Stimulated activated CD4-positive, alpha-beta T cell treated with anti-CD3 and anti-CD28 coated beads, Interleukin-1b, Interleukin-23, amount 100 ng/mL, for 24 hours (primary cell): ENCODE results near the gene EIF1.
"Not testable (repeated sequence)": the region's sequence is repeated elsewhere in the genome, so short reads cannot be mapped to it uniquely, and the experiment has no call there.

Experiments
- DNase-seq, 4 experiments: peaks; one replicate each; pipeline ENCODE4 v3.0.0-alpha.2; 2020; ENCODE audit warnings: low read depth in 4 of 4, low spot score in 1 of 4

The EIF1 gene

DNA sequence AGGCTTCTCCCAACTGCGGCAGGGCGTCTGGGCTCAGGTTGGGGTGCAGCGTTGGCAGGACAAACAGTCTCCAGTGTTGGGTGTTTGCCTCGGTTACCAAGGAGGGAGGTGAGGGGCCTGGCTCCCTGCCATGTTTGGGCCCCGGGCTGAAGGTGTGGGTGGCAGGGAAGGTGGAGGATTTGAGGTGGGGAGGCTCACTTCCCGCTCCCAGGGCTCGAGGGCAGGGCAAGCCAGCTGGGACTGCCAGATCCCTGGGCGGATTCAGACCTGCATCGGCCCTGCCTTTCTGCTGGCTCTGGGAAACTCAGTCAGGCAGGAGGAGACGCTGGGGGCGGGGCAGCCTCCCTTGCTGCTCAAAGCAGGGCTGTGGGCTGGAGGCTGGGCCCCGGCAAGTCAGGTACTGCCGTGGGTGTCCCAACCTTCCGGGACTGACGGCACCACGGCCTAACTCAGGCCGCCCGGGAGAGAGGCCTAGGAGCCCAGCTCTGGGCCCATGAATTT lies 33.0 kb upstream of the EIF1 start:
- DNase-seq: no peak

DNA sequence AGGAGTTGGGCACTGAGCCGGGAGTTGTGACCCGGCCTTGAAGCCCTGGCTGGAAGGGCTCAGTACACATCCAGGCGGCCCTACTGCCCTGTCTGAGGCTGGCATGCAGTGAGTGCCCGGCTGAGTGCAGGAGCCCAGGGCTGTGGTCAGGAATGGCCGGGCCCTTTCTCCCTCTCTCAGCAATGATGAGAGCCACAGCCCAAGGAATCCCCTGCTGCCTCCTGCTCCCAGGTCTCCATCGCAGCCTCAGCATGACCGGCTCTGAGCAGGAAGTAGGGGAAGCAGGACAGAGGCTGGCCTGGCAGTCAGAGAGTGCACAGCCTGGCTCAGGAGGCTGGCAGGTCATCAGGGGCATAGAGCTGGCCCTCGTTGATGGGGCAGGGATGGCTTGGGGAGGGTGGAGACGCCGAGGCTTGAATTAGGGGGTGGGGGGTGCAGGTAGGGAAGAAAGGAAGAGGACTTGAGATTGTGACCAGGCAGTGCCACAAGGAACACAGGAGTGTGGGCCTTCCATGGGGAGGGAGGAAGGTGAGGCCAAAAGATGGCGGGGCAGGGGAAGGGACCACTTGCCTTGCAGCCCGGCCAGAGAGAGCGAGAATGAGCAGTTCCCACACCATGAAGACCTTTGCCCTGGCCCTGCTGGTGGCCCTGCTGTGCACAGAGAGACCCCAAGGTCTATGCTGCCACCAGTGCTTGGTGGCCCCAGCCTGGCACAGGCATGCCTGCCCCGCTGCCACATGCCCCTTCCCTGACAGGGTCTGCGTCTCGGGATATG lies 32.2 kb upstream of the EIF1 start:
- no peak for DNase-seq

DNA sequence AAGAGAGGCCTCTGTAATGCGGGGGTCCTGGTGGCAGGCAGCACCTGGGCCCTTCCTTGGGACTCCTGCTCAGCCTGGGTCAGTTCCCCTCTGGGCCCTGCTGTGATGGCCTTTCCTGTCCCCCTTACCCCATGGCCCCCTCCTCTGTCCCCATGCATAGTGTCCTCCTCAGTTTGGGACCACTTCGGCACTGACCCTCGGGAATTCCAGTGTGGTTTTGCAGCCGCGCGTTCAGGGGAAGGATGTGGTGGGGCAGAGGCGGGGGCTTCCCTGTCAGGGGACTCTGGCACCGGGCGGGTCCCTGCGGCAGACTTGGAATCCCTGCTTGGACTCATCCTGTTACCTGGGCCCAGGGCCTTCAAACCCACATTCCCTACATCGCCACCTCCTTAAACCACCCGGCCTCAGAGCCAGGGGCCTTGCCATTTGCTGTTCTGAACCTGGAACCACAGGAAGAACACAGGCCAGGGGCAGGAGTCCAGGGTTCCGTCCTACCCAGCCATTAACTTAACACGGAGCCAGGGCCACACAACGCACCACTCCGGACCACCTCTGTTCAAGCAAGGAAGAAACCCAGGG lies 31.4 kb upstream of the EIF1 start:
- no peak for DNase-seq

DNA sequence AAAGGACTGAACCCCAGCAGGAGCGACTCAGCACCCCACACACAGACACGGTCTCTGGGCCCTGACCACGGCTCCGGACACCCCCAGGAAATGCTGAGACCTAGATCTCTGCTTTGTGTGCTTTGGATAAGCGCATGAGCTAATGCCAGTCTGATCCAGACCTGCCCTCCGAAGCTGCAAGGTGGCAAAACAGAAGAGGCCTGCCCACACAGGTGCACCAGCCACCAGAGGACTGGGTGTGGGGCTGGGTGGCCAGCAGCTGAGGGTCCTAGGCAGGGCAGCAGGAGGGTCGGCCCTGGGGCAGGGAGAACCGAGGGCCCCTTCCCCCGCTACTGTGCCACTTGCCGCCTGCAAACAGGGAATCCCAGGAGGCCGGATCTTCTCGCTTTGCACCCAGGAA lies 30.7 kb upstream of the EIF1 start:
- no peak for DNase-seq

DNA sequence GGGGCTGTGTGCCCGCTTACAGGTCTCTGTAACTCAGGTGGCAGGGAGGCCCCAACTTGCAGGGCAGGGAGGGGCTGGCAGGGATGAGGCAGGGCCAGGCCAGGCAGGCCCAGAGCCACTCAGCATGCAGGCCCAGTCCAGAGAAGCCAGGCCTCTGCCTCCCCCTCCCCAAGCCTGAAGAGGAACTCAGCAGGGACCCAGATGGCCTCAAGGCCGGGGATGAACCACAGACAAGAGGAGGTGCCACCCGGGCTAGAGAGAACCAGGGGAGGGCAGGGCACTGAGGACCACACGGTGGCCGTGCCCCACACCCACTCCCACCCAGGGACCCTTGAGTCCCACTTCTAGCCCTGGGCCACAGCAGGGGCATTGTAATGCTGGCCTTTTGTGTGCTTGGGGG lies 29.8 kb upstream of the EIF1 start:
- DNase-seq: no peak

DNA sequence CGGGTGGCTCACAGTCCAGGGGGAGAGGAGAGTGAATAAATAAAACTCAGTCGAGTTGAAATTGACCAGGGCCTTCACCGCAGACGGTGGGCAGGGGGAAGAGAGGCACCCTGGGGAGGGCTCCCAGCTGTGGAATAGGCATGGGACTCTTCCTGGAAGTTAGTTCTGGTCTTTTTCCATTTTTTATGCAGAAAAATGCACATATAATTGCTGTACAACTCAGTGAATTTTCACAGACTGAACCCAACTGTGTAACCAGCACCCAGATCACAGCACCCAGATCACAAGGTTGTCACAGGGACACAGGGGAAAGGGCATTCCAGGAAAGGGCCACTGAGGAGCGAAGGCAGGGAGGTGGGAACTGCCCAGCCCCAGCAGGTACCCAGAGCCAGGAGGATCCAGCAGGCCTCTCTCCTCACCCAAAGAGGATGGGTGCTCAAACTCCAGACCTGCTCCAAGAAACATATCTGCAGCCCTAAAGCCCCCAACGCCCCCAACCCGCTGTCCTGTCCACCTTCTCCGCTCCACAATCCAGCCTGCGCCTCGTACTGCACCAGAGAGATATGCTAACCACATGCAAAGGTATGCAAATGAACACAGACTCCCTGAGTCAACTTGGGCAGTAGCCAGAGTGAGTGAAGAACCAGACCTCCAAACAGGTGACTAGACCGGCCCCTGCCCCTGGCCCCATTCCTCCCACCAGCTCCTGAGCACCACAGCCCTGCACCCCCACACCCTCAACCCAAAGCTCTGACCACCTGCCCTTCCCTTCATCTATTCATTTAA lies 29.1 kb upstream of the EIF1 start:
- no peak for DNase-seq

DNA sequence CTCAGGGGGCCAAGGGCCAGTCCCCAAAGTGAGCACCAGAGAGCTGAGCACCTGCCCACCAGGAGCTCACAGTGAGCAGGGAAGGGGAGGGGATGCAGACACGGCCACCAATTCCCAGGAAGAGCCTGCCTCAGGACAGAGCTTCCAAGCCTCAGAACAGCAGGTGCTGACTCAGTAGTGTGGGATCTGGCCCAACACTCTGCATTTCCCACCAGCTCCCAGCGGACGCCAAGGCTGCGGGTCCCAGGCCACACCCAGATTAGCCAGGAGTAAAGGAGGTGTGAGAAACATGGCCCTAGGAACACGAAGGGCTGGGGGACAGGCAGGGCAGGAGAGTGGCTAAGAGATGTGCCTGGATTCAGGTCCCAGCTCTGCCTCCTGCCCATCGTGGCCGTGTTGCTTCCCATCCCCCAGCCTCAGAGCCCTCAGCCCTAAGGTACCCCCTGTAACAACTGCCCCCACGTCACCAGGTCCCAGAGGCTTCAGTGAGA lies 28.4 kb upstream of the EIF1 start:
- no peak for DNase-seq

DNA sequence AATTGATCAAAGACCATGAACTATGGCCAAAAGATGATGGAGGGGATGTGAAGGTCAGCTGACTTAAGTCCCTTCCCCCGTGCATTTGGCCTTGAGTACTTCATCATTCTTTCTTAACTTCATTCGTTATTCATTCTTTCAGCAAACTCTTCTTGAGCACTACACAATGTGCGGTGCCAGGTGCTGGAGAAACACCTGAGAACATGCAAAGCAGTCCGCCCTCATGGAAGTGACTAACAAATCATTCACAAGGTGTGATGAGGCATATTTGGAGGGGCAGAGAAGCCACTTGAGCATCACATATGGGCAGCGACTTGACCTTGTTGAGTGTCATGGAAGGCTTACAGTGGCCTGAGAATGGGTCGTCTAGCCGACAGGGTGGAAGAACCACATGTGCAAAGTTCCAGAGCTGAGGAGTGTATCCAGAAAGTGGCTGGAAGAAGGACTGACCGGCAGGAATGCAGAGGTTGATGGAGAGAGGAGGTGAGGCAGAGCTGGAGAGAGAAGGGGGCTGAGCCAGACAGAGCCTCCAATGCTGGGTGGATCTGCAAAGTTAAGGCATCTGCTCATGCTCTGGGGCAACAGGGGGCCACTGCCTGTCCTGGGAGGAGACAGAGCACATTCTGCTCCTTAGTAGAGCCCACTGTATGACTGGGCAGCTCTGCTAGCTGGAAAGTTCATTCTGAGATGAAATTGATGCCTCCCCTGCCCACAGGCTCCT lies 25.1 kb upstream of the EIF1 start:
- no peak for DNase-seq

DNA sequence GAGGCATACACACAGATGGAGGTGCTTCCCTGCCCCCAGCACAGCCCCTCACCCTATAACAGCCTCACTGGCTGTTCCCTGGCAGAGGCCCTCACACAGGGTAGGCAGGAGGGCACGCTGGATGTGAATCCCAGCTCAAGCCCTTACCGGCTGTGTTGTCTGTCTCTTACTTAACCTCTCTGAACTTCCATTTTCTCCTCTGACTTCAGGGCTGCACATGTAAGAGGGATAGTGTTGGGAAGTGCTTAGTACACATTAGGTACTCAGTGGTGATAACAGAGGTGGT lies 24.6 kb upstream of the EIF1 start:
- DNase-seq: no peak

DNA sequence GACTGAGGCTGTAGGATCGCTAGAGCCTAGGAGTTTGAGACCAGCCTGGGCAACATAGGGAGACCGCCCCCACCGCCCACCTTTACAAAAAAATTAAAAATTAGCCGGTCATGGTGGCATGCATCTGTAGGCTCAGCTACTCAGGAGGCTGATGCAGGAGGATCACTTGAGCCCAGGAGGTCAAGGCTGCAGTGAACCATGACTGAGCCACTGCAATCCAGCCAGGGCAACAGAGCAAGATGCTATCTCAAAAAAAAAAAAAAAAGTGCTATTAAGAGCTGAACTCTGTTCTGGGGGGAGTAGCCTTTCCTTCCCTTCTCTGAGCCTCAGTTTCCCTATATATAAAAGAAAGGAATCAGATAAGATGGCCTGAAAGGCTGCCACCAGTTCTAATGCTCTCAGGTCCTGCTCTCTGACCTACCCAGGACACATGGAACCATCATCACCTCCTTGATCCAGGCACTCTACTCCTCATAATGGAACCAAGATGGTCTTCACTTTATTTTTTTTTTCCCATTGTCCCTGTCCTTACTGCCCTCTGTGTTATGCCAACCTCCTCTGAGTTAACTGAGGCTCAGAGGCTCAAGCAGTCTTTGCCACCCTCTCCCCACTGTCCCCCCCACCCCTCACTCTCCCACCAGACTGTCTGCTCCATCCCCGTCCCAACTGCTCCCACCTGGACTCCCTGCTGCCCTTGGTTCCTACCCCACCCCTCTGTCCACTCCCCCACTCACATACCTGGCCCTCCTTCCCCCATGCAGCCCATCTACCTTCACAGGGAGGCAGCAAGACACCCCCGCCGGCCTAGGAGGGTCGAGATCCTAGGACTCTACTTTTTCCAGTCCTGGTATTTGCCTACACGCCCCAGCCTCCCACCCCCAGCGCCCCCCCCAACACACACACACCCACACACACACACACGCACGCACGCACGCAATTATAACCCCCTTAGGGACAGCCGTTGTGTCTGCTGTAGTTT lies 23.8 kb upstream of the EIF1 start:
- no peak for DNase-seq

DNA sequence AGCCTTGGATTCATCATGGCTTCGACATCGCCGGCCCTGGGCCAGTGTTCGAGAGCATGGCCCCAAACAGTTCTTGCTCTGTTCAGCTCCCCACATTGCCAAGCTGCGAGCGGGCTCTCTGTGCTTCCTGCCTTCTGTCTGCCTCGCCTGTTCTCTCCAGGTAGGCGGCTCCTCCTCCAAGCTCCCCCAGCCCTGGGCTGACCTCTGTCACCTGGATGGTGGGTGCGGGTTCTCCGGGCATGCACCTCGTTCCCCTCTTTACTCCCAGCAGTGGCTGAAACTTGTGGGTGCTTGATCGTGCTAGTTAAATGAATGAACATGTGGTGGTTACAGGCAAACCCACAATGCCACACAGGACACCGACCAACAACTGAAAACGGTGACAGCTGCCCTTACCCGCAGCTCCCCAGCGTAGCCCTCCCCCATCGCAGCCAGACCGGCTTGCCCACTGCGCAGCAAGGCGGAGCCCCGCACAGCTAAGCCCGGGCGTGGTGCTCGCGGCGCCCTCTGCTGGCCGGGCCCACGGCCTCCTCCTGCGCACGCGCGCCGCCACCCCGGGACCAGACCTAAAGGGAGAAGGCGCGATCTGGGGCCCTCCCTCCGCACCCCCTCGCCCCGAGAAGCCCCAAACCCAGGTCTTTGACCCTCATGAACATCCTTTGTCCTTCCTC lies 23.0 kb upstream of the EIF1 start:
- peak; percentile 79 to 90 (median 85) for DNase-seq

DNA sequence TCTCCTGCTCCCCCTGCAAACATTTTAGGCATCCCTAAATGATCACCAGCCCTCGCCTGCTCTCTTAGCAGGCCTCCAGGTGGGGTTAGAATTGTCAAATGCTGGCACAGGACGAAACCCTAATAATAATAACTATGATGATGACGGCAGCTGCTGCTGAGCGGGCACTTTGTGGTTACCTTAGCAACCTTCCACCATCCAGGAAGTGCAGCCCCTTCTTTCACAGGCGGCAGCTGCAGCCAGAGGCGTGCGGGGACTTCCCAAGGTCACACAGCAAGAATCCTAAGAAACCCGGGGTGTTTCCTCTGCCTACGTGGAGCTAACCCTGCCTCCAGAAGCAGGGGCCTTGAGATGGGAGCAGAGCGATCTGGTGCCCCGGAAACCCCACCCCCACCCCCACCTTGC lies 22.4 kb upstream of the EIF1 start:
- DNase-seq: peak in 2 of 4 experiments; percentile 53 to 62

DNA sequence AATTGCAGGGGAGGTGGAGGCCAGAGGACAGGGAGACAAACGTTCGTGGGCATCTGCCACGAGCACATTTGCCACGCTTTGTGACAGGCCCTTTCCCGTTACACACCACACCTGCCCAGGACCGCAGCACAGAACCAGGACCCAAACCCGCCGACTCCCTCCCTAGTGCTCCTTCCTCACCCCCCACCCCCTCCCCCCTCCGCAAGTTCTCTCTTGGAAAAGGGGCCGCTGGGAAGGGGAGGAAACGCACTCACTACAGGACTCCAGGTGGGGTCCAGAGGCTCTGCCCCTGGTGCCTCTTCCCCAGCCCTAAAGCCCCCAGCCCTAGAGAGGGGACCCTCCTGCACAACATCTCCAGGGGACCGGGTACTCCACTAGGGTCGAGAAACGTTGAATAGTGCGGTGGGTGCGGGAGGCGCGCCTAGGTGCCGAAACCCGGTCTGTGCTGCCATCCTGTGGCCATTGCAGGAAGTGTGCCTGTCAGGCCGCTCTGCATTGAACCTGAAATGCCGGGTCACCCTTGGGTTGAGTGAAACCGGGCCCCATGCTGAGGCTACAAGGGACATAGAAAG lies 21.9 kb upstream of the EIF1 start:
- DNase-seq: peak; percentile 73 to 86 (median 84)

DNA sequence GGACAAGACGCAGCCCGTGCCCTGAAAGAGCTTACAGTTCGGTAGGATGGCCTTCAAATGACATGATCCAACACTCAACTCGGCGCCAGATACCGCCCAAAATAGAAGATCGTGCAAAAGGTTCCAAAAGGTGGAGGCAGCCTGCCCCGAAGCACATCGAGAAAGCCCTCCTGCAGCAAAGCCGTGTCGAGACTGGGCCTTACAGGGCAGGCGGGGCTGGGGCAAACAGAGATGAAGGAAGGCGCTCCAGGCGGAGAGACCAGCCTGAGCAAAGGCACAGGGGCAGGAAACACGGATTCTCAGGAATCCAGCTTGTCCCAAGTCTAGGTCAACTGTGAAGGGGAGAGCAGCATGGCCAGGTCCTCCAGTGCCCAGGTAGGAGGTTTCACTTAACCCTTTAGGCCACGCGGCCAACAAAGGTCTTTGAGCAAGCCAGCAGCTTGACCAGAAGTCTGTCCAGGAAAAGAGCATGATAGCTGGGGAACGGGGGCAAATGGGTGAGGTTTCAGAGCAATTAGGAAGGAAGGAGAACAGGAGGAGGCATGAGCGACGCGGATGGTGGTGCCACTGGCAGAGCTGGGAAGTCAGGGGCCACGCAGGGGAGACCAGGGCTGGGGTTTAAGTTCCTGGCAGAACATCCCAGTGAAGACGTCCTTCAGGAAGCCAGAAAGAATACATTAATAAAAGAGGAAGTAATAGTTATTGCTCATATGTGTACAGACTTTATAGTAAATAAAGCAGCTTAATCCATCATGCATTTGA lies 21.2 kb upstream of the EIF1 start:
- no peak for DNase-seq

DNA sequence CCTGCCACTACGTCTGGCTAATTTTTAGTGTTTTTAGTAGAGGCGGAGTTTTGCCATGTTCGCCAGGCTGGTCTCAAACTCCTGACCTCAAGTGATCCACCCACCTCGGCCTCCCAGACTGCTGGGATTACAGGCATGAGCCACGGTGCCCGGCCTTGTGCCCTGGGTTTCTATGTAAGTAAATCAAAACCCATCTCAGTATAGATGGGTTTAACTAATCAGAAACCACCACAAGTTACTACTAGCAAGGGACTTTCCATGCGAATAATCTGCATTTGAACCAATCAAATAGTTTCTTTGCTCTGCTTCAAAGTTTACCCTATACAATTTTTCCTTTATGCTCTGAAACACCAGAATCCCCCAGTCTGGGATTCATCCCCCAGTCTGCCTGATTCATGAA lies 16.5 kb upstream of the EIF1 start:
- DNase-seq: no peak

DNA sequence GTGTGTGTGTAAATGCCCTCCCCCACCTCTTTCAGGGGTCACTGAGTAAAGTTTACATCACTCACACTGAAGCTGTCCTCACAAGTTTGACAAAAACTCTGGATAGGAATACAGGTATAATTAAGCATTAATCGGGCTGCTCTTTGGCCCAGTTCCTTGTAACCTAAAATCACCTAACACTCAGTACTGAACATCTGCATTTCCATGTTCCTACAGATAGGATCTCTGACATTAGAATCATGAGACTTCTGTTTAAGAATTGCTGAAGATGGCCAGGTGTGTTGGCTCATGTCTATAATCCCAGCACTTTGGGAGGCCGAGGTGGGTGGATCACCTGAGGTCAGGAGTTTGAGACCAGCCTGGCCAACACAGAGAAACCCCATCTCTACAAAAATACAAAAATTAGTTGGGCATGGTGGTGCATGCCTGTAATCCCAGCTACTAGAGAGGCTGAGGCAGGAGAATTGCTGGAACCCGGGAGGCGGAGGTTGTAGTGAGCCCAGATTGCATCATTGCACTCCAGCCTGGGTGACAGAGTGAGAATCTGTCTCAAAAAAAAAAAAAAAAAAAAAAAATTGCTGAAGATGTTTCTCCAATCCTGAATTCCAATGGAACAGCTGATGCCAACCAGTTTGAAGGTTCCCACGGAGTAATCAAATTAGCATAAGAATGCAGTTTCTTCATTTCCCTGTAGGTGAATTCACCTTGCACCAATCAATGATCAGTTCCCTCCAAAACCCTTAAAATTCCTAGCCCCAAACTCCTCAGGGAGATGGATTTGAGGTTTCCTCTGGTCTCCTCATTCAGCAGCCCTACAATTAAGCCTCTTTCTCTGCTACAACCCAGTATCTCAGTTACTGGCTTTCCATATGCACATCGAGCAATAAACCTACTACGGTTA lies 13.3 kb upstream of the EIF1 start:
- not testable (repeated sequence) for DNase-seq

DNA sequence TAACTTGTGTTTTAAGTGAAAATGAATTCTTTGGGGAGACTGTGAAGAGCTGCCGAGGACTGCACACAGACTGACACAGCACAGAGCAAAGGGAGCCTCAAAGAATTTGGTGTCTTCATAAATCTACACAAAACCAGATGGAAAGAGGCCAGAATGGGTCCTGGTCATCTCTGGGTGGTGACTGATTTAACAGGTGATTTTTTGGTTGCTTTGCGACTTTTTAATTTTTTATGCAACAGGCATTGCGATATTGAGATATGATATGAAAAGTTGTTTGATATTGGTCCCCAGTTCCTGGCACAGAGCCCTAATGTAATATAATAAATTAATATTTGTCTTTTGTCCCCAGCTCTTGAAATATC lies 12.6 kb upstream of the EIF1 start:
- no peak for DNase-seq

DNA sequence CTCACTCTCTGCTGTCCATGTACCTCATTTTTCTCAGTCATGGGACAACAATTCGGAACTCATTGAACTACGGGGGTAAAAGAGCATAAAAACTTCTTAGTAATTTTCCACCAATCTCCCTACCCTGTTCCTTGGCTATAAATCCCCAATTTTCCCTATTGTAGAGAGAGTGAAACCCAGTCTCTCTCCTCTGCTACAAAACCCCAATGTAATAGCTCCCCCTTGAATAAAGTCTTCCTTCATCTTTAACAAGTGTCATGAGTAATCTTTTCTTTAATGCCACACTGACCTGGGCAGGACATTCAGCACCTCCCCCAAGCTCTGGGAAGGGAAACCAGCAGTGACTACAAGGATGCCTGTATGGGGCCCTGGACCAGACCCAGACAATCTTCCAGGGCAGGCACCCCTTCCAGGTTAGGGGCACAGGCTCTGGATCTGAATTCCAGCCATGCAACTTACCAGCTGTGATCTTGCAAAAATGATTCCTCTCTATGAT lies 10.2 kb upstream of the EIF1 start:
- DNase-seq: no peak
